Stimulated activated CD8-positive, alpha-beta memory T cell treated with anti-CD3 and anti-CD28 coated beads, Interleukin-2, amount 100 ng/mL, for 1 hour (primary cell): ENCODE measurements around the gene IPO4.

Experiments
- DNase-seq, 2 donors: peaks; one replicate each; pipeline ENCODE4 v3.0.0-alpha.2; 2020; ENCODE audit warnings: low read depth in 2 of 2

The IPO4 gene

DNA sequence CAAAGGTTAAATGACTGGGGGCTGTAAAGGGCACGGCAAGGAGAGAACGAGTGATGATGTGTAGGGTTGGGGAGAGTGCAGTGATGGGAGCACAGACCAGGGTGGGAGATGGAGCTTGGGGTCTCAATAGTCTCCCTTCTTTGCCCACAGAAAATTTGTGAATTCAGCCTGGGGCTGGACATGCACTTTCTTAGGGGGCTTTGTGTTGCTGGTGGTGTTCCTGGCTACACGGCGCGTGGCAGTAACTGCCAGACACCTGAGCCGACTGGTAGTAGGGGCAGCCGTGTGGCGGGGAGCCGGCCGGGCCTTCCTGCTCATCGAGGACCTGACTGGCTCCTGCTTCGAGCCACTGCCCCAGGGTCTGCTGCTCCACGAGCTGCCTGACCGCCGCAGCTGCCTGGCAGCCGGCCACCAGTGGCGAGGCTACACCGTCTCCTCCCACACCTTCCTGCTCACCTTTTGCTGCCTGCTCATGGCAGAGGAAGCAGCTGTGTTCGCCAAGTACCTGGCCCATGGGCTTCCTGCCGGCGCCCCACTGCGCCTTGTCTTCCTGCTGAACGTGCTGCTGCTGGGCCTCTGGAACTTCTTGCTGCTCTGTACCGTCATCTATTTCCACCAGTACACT lies 56.4 kb downstream of the IPO4 start:
- no peak for DNase-seq

- DNase-seq, result no peak
Observed at GRCh38 chr14:24131549-24131966, 57.1 kb downstream of the IPO4 start.

DNA sequence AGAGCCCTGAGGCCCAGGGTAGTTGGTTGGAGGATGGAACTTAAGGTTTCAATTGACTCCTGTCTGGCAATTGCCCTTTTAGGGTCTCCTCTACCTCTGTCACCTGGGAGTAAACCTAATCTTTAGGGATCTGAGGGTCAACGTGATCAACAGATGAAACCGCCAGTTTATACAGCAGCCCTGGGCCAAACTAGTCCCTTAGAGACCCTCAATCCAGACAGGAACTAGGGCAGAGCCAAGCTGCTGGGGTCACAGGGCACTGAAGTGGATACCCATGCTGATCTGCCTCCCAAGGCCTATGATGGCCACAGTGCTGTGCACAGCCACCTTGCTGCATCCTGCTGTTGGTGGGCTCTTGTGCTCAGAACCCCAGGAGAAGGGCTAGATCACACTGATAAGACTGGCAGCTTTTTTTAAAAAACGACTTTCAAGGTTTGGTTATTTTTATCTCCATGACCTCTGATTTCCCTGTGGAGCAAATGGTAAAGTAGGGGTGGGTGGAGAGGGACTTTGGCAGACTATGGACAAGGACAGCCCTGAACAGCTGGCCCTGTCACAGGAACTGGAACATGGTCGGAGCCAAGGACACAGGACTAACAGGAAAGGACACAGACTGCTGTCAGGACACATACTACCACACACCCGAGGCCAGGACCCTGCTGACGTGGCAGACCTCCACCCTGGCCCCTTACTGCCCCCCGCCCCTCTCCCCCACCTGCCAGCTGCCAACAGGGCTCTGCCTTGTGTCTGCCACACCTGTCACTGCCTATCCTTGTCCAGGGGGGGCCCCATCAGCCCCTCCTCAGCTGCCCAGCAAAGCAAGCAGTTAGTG lies 57.7 kb downstream of the IPO4 start:
- DNase-seq, result no peak

- DNase-seq, result no peak
Observed at GRCh38 chr14:24130380-24130716, 58.3 kb downstream of the IPO4 start, which contains the start of gene FITM1. Gene FITM1, plus strand, starts transcription at chr14:24130659. Its CDS starts 905 bp downstream, at chr14:24131564.
